CD4-positive, alpha-beta T cell (primary cell): ENCODE results near the gene POLR1E. TPM values are rescaled to one million over a fixed set of nuclear protein-coding genes. Genes with fewer than 3 reads are reported as not detected.

Experiments used
- ATAC-seq: fragments of 200-7000 bp; cut with Tn5 transposase; one replicate; pipeline ENCODE4 v1.10.0; 2022; ENCODE audit warnings: mild to moderate bottlenecking; ENCODE audit not compliant: poor library complexity
- CTCF ChIA-PET: fragments of 350-600 bp; sonication (Branson Sonifier 250); formaldehyde crosslinking; loops from one replicate; lab custom pipeline; 2021; ENCODE audit warnings: antibody characterized with exemption, inconsistent platforms; lab: Charles Lee
- POLR2A ChIA-PET: fragments of 350-600 bp; sonication (Branson Sonifier 250); formaldehyde crosslinking; loops from one replicate; lab custom pipeline; 2021; ENCODE audit warnings: antibody characterized with exemption, inconsistent platforms; lab: Charles Lee
- DNase-seq, 14 experiments: peaks; one replicate each; pipeline ENCODE4 v3.0.0-alpha.2; 2013 to 2020; ENCODE audit warnings: mixed read lengths in 2 of 14
- H3K27ac ChIP-seq, 2 donors: one replicate each; pipeline versions ENCODE4 v1.5.1 to v1.7.0; 2013; ENCODE audit warnings: low read length in 2 of 2, low read depth in 1 of 2, mild to moderate bottlenecking in 1 of 2
- H3K27me3 ChIP-seq, 2 experiments: 1 replicate in 1 of 2; 2 replicates in 1 of 2; pipeline versions ENCODE4 v1.6.1 to v1.7.0; 2013; ENCODE audit warnings: low read length in 2 of 2, control low read depth in 1 of 2, mild to moderate bottlenecking in 1 of 2, moderate library complexity in 1 of 2; ENCODE audit not compliant: insufficient read depth in 2 of 2, control insufficient read depth in 1 of 2
- H3K36me3 ChIP-seq: one replicate; pipeline ENCODE4 v1.6.1; 2013; ENCODE audit warnings: low read length, control low read depth; ENCODE audit not compliant: insufficient read depth
- H3K4me1 ChIP-seq: one replicate; pipeline ENCODE4 v1.6.1; 2013; ENCODE audit warnings: low read length, control low read depth; ENCODE audit not compliant: insufficient read depth
- H3K4me3 ChIP-seq: one replicate; pipeline ENCODE4 v1.5.1; 2013; ENCODE audit warnings: mild to moderate bottlenecking, low read length, moderate library complexity
- H3K9me3 ChIP-seq, 2 experiments: 1 replicate in 1 of 2; 2 replicates in 1 of 2; pipeline versions ENCODE4 v1.6.1 to v1.7.0; 2013; ENCODE audit warnings: low read length in 2 of 2, mild to moderate bottlenecking in 2 of 2, control low read depth in 1 of 2, moderate library complexity in 1 of 2; ENCODE audit not compliant: control insufficient read depth in 1 of 2, insufficient read depth in 1 of 2
- H3K27ac Mint-ChIP-seq: one replicate; pipeline ENCODE4 v1.8.0; 2020; ENCODE audit warnings: mixed read lengths
- H3K27me3 Mint-ChIP-seq: one replicate; pipeline ENCODE4 v1.8.0; 2021; ENCODE audit warnings: mixed read lengths
- H3K36me3 Mint-ChIP-seq: one replicate; pipeline ENCODE4 v1.8.0; 2021; ENCODE audit warnings: low read depth, mixed read lengths
- H3K4me1 Mint-ChIP-seq: one replicate; pipeline ENCODE4 v1.8.0; 2021; ENCODE audit warnings: low read depth, mixed read lengths
- H3K4me3 Mint-ChIP-seq: one replicate; pipeline ENCODE4 v1.8.0; 2020; ENCODE audit warnings: mild to moderate bottlenecking, mixed read lengths
- H3K9me3 Mint-ChIP-seq: one replicate; pipeline ENCODE4 v1.8.0; 2020; ENCODE audit warnings: mixed read lengths
- intact Hi-C, 2 experiments: fragments of 100-400 bp; cut with DNase I in 1 of 2; cut with micrococcal nuclease in 1 of 2; formaldehyde crosslinking; loops; one replicate each; pipeline versions ENCODE4 v1.15.1 to v1.9.0; 2023 to 2025; cut with DNase I, micrococcal nuclease
- total RNA-seq, 174 experiments: library from RNA in 2 of 174; stranded (reverse) in 2 of 174; gene quantifications; one replicate each; pipeline ENCODE4 v1.2.3 and lab custom pipeline; 2021 to 2026
- TF ChIP-seq, protein P1 (sequence below): fragments of 200-600 bp; IDR thresholded peaks from one replicate; pipeline ENCODE4 v1.8.0; 2022; ENCODE audit warnings: antibody characterized with exemption, mild to moderate bottlenecking

The POLR1E gene
- total RNA-seq, 2 experiments from 2014 or later = 28.9 to 29.7 TPM

DNA sequence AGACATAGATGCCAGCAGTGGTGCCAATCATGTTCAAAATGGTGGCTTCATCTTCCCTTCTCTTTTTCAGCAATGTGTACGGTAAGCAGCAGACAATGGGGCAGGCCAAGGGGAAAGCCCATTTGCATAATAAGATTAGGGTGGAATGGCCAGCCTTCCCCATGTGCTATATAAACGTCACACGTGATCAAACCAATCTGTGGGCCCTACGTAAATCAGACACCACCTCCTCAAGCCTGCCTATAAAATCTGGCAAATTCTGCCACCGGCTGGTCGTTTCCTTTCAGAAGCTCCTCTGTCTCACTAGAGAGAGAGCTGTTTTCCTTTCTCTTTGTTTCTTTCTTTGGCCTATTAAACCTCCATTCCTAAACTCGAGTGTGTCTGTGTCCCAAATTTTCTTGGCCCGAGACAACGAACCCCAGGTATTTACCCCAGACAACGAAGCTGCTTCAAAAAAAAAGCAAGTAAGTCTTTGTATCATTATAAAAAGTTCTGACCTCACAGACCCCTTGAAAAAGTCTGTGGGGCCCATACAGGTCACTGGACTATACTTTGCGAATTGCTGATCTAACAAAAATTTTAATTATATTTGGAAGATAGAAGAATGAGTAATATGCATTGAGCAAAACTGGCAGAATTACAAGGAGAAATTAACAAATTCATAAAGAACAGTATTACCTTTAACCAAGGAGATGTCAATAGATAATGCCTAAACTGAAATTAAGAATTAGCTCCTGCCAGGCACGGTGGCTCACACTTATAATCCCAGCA, 35.7 kb upstream of the POLR1E start:
- ATAC-seq (no peak), DNase-seq (no peak)
- no peak overlapping the region for H3K4me3 Mint-ChIP-seq
- Histone ChIP-seq H3K4me1 (no peaks in the 10 kb centered on the region), H3K27ac (no peak overlapping the region), H3K36me3 (no peaks in the 10 kb centered on the region), H3K27me3 (no peaks in the 10 kb centered on the region), H3K9me3 (no peaks in the 10 kb centered on the region), H3K4me3 (no peak overlapping the region)
- ChIA-PET POLR2A (no interaction called here), CTCF (no interaction called here)
- H3K27me3 Mint-ChIP-seq = no peaks in the 10 kb centered on the region
- H3K4me1 Mint-ChIP-seq = peaks cover 62% of the 10 kb centered on the region
- no peak overlapping the region for H3K27ac Mint-ChIP-seq
- TF ChIP-seq, protein P1, sequence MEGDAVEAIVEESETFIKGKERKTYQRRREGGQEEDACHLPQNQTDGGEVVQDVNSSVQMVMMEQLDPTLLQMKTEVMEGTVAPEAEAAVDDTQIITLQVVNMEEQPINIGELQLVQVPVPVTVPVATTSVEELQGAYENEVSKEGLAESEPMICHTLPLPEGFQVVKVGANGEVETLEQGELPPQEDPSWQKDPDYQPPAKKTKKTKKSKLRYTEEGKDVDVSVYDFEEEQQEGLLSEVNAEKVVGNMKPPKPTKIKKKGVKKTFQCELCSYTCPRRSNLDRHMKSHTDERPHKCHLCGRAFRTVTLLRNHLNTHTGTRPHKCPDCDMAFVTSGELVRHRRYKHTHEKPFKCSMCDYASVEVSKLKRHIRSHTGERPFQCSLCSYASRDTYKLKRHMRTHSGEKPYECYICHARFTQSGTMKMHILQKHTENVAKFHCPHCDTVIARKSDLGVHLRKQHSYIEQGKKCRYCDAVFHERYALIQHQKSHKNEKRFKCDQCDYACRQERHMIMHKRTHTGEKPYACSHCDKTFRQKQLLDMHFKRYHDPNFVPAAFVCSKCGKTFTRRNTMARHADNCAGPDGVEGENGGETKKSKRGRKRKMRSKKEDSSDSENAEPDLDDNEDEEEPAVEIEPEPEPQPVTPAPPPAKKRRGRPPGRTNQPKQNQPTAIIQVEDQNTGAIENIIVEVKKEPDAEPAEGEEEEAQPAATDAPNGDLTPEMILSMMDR = no peak
- intact Hi-C loops = no loop called here
- H3K36me3 Mint-ChIP-seq = peaks cover 21% of the 10 kb centered on the region
- no peaks in the 10 kb centered on the region for H3K9me3 Mint-ChIP-seq

DNA sequence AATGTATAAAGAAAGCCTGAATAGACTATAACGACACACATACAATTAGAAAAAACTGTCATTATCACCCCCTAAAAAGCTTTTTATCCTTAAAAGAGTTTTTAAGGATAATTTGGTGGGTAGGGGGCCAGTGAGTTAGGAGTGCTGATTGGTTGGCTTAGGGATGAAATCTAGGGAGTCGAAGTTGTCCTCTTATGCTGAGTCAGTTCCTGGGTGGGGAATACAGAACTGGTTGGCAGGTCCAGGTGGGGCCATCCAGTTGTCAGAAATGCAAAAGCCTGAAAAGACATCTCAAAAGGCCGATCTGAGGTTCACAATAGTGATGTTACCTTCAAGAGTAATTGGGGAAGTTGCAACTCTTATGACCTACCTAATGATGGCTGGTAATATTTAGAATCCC, 34.1 kb upstream of the POLR1E start:
- no peak overlapping the region for H3K4me3 ChIP-seq
- POLR2A ChIA-PET = no interaction called here
- H3K4me3 Mint-ChIP-seq = no peak overlapping the region
- no peaks in the 10 kb centered on the region for H3K9me3 ChIP-seq
- H3K36me3 ChIP-seq = no peaks in the 10 kb centered on the region
- peaks cover 4% of the 10 kb centered on the region for H3K4me1 ChIP-seq
- no peaks in the 10 kb centered on the region for H3K27me3 ChIP-seq
- ATAC-seq (no peak), DNase-seq (no peak)
- TF ChIP-seq, protein P1 = no peak
- intact Hi-C loops = no loop called here
- no peaks in the 10 kb centered on the region for H3K27me3 Mint-ChIP-seq
- no peak overlapping the region for H3K27ac ChIP-seq
- CTCF ChIA-PET = interaction anchor here (0.7 kb wide), 1 partner anchor 149 kb away, joined by 3 read pairs; no protein-coding TSS in a partner anchor
- H3K4me1 Mint-ChIP-seq = peaks cover 67% of the 10 kb centered on the region
- no peak overlapping the region for H3K27ac Mint-ChIP-seq
- H3K9me3 Mint-ChIP-seq = no peaks in the 10 kb centered on the region
- H3K36me3 Mint-ChIP-seq = peaks cover 20% of the 10 kb centered on the region

DNA sequence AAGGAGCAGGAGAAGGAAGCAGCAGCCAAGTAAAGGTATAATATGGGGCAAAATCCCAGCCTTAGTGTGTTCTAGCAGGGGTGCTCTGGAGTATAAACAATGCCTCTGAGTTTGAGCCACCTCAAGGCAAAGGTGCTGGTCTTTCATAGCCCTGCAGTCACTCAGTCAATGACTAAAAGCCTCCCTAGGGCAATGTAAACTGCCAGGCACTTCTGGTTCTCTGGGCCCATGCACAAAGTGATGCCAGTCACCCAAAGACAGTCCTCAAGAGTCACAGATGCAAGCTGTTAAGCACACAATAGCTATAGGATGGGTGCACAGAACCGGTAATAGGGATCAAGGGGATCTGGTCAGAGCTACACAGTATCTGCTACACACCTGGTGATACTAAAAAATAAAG, 33.1 kb upstream of the POLR1E start:
- CTCF ChIA-PET = no interaction called here
- Mint-ChIP-seq H3K27ac (no peak overlapping the region), H3K4me3 (no peak overlapping the region), H3K4me1 (peaks cover 67% of the 10 kb centered on the region), H3K36me3 (peaks cover 20% of the 10 kb centered on the region), H3K9me3 (no peaks in the 10 kb centered on the region), H3K27me3 (no peaks in the 10 kb centered on the region)
- no peak for DNase-seq
- ATAC-seq = no peak
- H3K36me3 ChIP-seq = no peaks in the 10 kb centered on the region
- no peak overlapping the region for H3K27ac ChIP-seq
- H3K9me3 ChIP-seq = no peaks in the 10 kb centered on the region
- peaks cover 11% of the 10 kb centered on the region for H3K4me1 ChIP-seq
- POLR2A ChIA-PET = no interaction called here
- intact Hi-C loops = no loop called here
- TF ChIP-seq, protein P1 = no peak
- H3K27me3 ChIP-seq = no peaks in the 10 kb centered on the region
- H3K4me3 ChIP-seq = no peak overlapping the region
